GM12872 (cell line): ENCODE results near the gene SLC39A12.

ENCODE experiments used
- TF ChIP-seq, protein P1 (sequence below): IDR thresholded peaks from 3 replicates; pipeline ENCODE4 v1.5.1; 2011; ENCODE audit warnings: low read depth, mild to moderate bottlenecking, low read length, moderate library complexity; ENCODE audit not compliant: insufficient read depth

SLC39A12 gene

DNA sequence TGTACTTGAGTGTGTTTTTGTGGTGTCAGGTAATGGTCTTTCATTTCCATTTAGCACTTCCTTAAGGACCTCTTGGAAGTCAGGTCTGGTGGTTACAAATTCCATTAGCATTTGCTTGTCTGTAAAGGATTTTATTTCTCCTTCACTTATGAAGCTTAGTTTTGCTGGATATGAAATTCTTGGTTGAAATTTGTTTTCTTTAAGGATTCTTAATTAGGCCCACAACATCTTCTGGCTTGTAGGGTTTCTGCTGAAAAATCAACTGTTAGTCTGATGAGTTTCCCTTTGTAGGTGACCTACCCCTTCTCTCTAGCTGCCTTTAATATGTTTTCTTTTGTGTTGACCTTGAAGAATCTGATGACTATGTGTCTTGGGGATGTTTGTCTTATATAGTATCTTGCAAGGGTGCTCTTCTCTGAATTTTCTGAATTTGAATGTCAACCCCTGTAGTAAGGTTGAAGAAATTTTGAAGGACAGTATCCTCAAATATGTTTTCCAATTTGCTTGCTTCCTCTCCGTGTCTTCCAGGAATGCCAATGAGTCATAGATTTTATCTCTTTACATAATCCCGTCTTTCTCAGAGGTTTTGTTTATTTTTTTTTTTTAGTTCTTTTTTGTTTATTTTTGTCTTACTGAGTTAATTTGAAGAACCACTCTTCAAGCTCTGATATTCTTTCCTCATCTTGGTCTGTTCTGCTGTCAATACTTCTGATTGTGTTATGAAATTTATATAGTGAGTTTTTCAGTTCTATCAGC lies 70.2 kb downstream of the SLC39A12 start:
- TF ChIP-seq, protein P1, sequence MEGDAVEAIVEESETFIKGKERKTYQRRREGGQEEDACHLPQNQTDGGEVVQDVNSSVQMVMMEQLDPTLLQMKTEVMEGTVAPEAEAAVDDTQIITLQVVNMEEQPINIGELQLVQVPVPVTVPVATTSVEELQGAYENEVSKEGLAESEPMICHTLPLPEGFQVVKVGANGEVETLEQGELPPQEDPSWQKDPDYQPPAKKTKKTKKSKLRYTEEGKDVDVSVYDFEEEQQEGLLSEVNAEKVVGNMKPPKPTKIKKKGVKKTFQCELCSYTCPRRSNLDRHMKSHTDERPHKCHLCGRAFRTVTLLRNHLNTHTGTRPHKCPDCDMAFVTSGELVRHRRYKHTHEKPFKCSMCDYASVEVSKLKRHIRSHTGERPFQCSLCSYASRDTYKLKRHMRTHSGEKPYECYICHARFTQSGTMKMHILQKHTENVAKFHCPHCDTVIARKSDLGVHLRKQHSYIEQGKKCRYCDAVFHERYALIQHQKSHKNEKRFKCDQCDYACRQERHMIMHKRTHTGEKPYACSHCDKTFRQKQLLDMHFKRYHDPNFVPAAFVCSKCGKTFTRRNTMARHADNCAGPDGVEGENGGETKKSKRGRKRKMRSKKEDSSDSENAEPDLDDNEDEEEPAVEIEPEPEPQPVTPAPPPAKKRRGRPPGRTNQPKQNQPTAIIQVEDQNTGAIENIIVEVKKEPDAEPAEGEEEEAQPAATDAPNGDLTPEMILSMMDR: no peak

DNA sequence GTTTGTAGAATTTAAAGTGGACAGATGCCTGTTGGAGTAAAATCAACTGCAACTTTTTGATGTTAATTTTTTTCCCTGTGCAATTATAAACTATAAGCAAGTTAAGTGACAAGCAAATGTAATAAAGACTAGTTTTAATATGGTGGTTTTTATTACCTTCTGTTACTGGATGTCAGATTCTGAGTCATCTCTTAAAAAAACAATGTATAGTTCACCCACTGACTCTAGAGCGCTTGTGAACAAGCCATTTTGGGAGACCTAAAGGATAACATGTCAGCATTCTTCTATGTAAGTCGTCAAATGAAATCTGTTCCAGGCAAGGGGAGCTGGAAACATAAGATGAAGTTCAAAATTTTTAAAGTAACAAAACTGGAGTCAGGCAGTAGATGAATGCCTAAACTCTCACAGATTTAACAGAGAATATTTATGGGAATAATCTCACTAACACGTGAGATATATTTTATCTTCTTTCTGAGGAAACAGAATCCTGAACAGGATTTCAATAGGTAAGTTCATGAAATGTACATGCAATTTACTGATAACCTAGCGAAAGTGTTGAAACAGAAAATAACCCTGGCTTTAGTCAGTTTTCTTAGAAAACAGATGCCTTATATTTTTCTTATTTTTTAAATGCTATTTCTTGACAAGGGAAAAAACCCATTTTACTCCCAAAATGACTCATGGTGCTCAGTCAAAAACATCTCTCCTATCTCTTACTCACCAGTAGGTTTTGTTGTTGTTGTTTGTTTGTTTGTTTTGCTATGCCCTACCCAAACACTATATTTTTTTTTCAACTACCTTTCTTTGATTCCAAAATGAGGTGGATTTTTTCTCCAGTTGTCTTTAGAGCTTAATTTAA lies 91.7 kb downstream of the SLC39A12 start:
- TF ChIP-seq, protein P1: no peak

DNA sequence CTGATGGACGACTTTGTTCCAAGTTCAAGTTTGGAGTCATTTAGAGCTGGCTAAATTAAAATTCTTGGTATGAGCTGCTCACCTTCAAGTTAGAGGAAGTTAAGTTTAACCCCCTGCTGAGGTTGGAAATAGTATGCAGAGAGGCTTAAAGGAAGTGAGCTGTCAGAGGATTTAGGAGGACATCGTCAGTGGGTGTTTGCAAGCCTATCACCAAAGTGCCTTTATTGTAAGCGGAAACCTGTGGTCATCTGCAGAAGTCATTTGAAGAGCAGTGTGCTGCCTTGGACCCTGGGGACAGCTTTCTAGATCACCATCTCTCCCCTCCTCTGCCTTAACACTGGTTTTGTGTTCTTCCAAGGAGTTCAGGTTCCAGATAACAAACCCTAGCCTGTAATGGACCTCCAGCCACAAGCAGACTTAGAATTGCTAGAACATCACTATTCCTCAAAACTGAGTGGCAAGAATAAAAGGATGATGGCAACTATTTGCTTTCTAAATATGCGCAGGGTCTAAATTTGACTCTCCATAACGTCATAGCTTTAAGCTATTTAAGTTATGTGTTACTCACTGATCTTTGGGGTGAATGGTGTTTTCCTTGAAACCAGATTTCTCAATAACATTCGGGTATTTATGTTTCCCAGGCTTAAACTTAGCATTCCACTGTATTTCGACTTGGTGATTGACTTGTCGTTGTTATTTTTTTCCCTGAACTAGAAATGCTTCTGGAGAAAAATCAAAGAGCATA lies 93.4 kb downstream of the SLC39A12 start:
- TF ChIP-seq, protein P1: no peak

DNA sequence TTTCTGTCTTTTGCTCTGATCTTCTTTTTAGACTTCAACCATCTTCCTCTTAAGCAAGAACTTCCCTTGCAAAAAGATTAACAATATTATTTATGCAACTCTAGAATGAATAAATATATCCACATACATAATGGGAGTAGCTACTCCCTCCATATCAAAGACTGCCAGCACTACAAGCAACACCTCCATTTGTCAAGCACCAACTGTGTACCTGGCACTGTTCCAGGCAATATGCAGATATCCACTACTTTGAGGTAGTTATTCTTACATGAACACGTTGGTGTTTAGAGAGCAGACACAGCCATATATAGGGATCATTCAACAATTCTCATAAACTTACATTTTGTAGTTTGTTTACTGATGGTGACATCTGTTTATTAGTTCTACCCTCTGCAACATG lies 104.9 kb downstream of the SLC39A12 start:
- TF ChIP-seq, protein P1: no peak

DNA sequence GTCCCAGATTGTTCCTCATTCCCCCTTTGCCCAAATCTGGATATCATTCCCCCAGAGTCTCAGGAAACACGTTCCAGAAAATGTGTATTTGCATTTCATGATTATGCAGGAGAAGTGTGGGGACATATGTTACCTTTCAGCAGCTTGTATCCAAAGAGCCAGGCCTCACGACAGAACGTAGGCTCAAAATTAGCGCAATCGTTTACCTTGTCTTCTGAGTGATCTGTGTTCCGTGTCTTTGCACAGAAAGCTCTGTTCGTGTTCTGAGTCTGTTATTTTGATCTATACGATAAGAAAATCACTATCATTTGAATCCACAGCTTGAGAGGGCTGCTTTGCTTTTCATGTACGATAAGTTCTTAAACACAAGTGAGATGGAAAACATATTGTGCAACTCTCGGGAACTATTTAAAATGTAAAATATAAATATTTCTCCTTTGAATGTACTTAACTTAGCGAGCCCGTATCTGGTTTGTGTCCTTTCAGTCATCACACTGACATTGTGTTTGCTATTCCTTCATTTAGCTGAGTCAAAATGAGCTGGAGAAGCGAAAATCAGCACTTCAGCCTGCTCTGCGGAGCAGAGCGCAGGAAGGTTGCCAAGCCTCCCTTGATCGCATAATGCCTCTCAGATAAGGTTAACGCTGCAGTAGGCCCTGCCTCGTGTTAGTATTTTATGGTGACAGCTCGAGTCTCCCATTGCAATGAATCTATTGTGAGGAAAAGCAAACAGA lies 108.3 kb downstream of the SLC39A12 start:
- TF ChIP-seq, protein P1: no peak

DNA sequence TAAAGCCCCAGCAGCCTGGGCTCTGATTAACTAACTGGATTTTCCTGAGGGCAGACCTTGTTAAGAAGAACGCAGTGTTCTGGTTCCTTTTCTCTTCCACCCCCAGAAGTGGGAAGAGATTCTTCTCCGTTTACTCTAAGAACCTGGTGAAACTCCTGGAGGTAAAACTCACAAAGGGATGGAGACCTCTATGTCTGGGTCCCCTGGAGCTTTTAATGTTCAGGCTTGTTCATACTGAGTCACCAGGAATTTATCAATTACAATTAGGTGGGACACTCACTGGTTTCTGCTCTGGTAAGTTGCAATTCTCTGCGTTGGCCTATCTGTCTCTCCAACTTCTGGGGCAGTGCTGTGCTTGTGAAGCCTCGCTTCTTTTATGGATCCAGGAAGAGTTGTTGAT lies 115.2 kb downstream of the SLC39A12 start:
- TF ChIP-seq, protein P1: no peak
